Heart left ventricle (tissue), 16 donors: ENCODE results near the gene CYB5A. TPM values are rescaled to one million over a fixed set of nuclear protein-coding genes. Genes with fewer than 3 reads are reported as not detected.

Experiments
- ATAC-seq, 4 donors: fragments of 200-7000 bp; cut with Tn5 transposase; one replicate each; pipeline ENCODE4 v1.9.1; 2020 to 2022; ENCODE audit warnings: moderate library complexity in 4 of 4, mild to moderate bottlenecking in 3 of 4, moderate number of reproducible peaks in 1 of 4
- DNase-seq, 5 donors: peaks; one replicate each; pipeline ENCODE4 v3.0.0-alpha.2; 2020
- H3K27ac ChIP-seq, 12 donors: fragments of 200-600 bp; sonication (generic) in 4 of 12; one replicate each; pipeline versions ENCODE4 v1.5.0 to v1.8.0; 2016 to 2022; ENCODE audit warnings: mild to moderate bottlenecking in 2 of 12
- H3K27me3 ChIP-seq, 9 donors: fragments of 200-600 bp; sonication (generic) in 2 of 9; one replicate each; pipeline versions ENCODE4 v1.5.1 to v1.8.0; 2016 to 2022; ENCODE audit warnings: mild to moderate bottlenecking in 3 of 9
- H3K36me3 ChIP-seq, 9 donors: fragments of 200-600 bp; sonication (generic) in 2 of 9; one replicate each; pipeline versions ENCODE4 v1.5.0 to v1.8.0; 2018 to 2022; ENCODE audit warnings: mild to moderate bottlenecking in 2 of 9
- H3K4me1 ChIP-seq, 12 donors: fragments of 200-600 bp; sonication (generic) in 4 of 12; one replicate each; pipeline versions ENCODE4 v1.5.0 to v1.8.0; 2016 to 2022; ENCODE audit warnings: mild to moderate bottlenecking in 3 of 12
- H3K4me3 ChIP-seq, 12 donors: fragments of 200-600 bp; sonication (generic) in 4 of 12; one replicate each; pipeline versions ENCODE4 v1.5.0 to v1.8.0; 2017 to 2022; ENCODE audit warnings: mild to moderate bottlenecking in 9 of 12, moderate library complexity in 4 of 12
- H3K9me3 ChIP-seq, 12 donors: fragments of 200-600 bp; sonication (generic) in 4 of 12; one replicate each; pipeline versions ENCODE4 v1.5.0 to v1.8.0; 2016 to 2022; ENCODE audit warnings: mild to moderate bottlenecking in 1 of 12
- CTCF ChIP-seq, 12 donors: fragments of 200-600 bp; sonication (generic) in 4 of 12; IDR thresholded peaks; one replicate each; pipeline versions ENCODE4 v1.5.0 to v1.8.0; 2018 to 2022; ENCODE audit warnings: antibody characterized with exemption in 12 of 12, mild to moderate bottlenecking in 5 of 12
- POLR2A ChIP-seq, 2 donors: fragments of 450-650 bp; IDR thresholded peaks; one replicate each; pipeline ENCODE4 v1.6.1; 2017; ENCODE audit warnings: antibody characterized with exemption in 2 of 2, mild to moderate bottlenecking in 2 of 2, moderate library complexity in 2 of 2
- WGBS, 4 donors: extraction: QIAGEN DNeasy Blood & Tissue Kit in 2 of 4; methylation state at CpG; one replicate each; pipeline versions ENCODE4 v1.1.5 to v1.1.7; 2013 to 2018; 5-methylcytosine and 5-hydroxymethylcytosine counted together
- intact Hi-C, 10 donors: fragments of 100-400 bp; cut with DNase I; formaldehyde crosslinking; loops; one replicate each; pipeline versions ENCODE4 v1.11.1 to v1.14.2; 2022
- polyA plus RNA-seq, 2 donors: library from polyadenylated mRNA; stranded (reverse); fragments of 200-250 nt; gene quantifications; one replicate each; pipeline ENCODE4 v1.2.3, GENCODE V29; 2013
- total RNA-seq, 9 donors: library from RNA; depleted of rRNA in 2 of 9; stranded (reverse); fragments of >200 nt in 2 of 9; fragmentation: NEBNext Ultra II Directional in 3 of 9; extraction: Animal tissue kit (Norgen Biotek cat#: 25700) in 3 of 9; gene quantifications; one replicate each; pipeline versions ENCODE4 v1.1.0 to v1.2.4, GENCODE V29; 2016 to 2023
- donor health status: ischemic (EF 13 %, LVEDD 7.1; RV severe dilation, severe dysfunction).
- donor health status: healthy with polysubstance abuse.
- donor health status: DM: no; HTN: yes; CAD: no.
- donor health status: DM: no; HTN: no; CAD: no.
- donor health status: ischemic (EF 25% LVEDD 6.9; RV normal size, moderate dysfunction).
- donor health status: ischemic (EF 25% LVEDD 5.7; RV mildly dilated, moderate dysfunction).
- donor health status: healthy.
- donor health status: DM: yes; HTN: yes; CAD: no.
- donor health status: ischemic (EF 35%, LVEDD 5.7; RV mildly dilated, moderate dysfunction).
- donor health status: nonischemic (EF 11% LVEDD 7.7; RV severe dilation, severe dysfunction).
- donor health status: DM: yes; HTN: yes; CAD: no.
- donor health status: PGD.
- donor health status: ischemic (EF 29% LVEDD 5.4; RV normal size, mild dysfunction).
- donor health status: nonischemic (EF 23%, LVEDD 6.1; RV moderate dilation, normal function).

Gene CYB5A
- total and polyA plus RNA-seq, 11 donors = 46.5 to 146 (median 82.6) TPM

DNA sequence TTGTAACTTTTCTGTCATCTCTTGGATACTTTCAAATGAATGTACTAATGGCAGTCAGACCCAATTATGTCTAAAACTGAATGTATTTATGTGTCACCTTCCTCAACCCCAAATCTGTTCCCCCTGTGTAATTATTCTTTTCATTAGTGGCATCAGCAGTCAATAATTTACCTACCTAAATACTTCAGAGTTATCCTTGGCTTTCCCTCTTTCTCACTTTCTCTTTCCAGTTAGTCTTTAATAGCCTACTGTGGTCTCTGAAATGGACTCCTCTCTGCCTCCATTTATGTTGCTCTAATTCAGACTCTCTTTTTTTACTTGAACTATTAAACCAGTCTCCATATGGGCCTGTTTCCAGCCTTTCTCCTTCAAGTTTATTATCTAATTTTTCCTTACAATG lies 44.9 kb upstream of the CYB5A start:
- Histone ChIP-seq H3K4me3 (no peak overlapping the region), H3K4me1 (peaks cover 0 to 8% (median 0%) of the 10 kb centered on the region in 12 donors), H3K9me3 (no peaks in the 10 kb centered on the region), H3K36me3 (no peaks in the 10 kb centered on the region), H3K27ac (no peak overlapping the region), H3K27me3 (peaks cover 0 to 2% (median 0%) of the 10 kb centered on the region in 9 donors)
- ATAC-seq (no peak), DNase-seq (no peak)
- TF ChIP-seq CTCF (IDR thresholded peaks at IDR 0.05) = no peak
- TF ChIP-seq POLR2A (IDR thresholded peaks at IDR 0.05) = no peak
- intact Hi-C loops = loop anchor here in 1 of 10 donors (5.0 kb wide), 1 partner anchor 94 kb away; no protein-coding TSS in a partner anchor

GRCh38 chr18:74334242-74334893 lies 42.6 kb upstream of the CYB5A start:
- H3K4me1 ChIP-seq = peaks cover 0 to 8% (median 0%) of the 10 kb centered on the region in 12 donors
- H3K9me3 ChIP-seq = no peaks in the 10 kb centered on the region
- TF ChIP-seq POLR2A (IDR thresholded peaks at IDR 0.05) (no peak), CTCF (IDR thresholded peaks at IDR 0.05) (no peak)
- intact Hi-C loops = loop anchor here in 2 of 10 donors (5.0 kb wide), 2 partner anchors 87 to 92 kb away; no protein-coding TSS in a partner anchor
- DNase-seq (no peak), ATAC-seq (no peak)
- H3K36me3 ChIP-seq = no peaks in the 10 kb centered on the region
- peaks cover 0 to 2% (median 0%) of the 10 kb centered on the region in 9 donors for H3K27me3 ChIP-seq
- H3K4me3 ChIP-seq = no peak overlapping the region
- no peak overlapping the region for H3K27ac ChIP-seq

- ATAC-seq = peak in 1 of 4 donors; percentile 58
- Histone ChIP-seq H3K4me3 (no peak overlapping the region), H3K9me3 (no peaks in the 10 kb centered on the region), H3K4me1 (peaks cover 0 to 8% (median 0%) of the 10 kb centered on the region in 12 donors), H3K27ac (no peak overlapping the region), H3K36me3 (no peaks in the 10 kb centered on the region), H3K27me3 (peaks cover 0 to 2% (median 0%) of the 10 kb centered on the region in 9 donors)
- TF ChIP-seq POLR2A (IDR thresholded peaks at IDR 0.05) = no peak
- TF ChIP-seq CTCF (IDR thresholded peaks at IDR 0.05) = no peak
- WGBS, 4 donors = 0 to 15% (median 7%) methylated on average over 1 of the region's 1 CpG
- DNase-seq = no peak
- intact Hi-C loops = loop anchor here in 2 of 10 donors (5.0 kb wide), 2 partner anchors 86 to 91 kb away; no protein-coding TSS in a partner anchor
Observed at GRCh38 chr18:74333091-74333490, 41.3 kb upstream of the CYB5A start.

DNA sequence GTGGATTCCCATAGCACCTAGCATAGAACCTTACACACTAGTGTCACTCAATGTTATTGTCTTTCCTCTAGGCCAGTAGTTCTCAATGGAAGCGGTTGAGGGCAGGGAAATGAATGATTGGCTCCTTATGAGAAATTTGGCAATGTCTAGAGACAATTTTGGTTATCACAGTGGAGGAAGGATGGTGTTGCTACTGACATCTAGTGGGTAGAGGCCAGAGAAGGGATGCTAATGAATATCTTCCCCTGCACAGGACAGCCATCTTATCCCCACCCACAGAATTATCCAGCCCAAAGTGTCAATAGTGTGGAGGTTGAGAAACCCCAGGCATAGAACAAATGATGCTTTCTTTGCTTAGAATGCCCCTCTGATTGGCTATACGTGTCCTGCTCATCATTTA lies 39.6 kb upstream of the CYB5A start:
- DNase-seq (no peak), ATAC-seq (peak in 3 of 4 donors; percentile 61 to 78 (median 72))
- intact Hi-C loops = loop anchor here in 2 of 10 donors (5.0 kb wide), 2 partner anchors 84 to 89 kb away; no protein-coding TSS in a partner anchor
- Histone ChIP-seq H3K4me1 (peaks cover 0 to 8% (median 0%) of the 10 kb centered on the region in 12 donors), H3K4me3 (no peak overlapping the region), H3K36me3 (no peaks in the 10 kb centered on the region), H3K27ac (no peak overlapping the region), H3K9me3 (no peaks in the 10 kb centered on the region), H3K27me3 (no peaks in the 10 kb centered on the region)
- 53 to 68% (median 62%) methylated on average over 2 of the region's 2 CpGs for WGBS, 4 donors
- TF ChIP-seq POLR2A (IDR thresholded peaks at IDR 0.05) (no peak), CTCF (IDR thresholded peaks at IDR 0.05) (peak in 11 of 12 donors; percentile 19 to 53 (median 40))
